IMR-90 (cell line): ENCODE measurements around the gene NUTM2B. TPM values are rescaled to one million over a fixed set of nuclear protein-coding genes. Genes with fewer than 3 reads are reported as not detected.
"Not testable (repeated sequence)": the region's sequence is repeated elsewhere in the genome, so short reads cannot be mapped to it uniquely, and the experiment has no call there.

ENCODE experiments used
- ATAC-seq: fragments of 200-7000 bp; cut with Tn5 transposase; 2 replicates; pipeline ENCODE4 v1.9.1; 2020; ENCODE audit warnings: low read depth, mild to moderate bottlenecking, moderate library complexity
- BruUV-seq: library from RNA; stranded (reverse); fragments of 400-500 nt; replicated peaks from 2 replicates; lab custom pipeline; 2021; lab: Mats Ljungman, UMichigan
- CTCF ChIA-PET: fragments of 300-600 bp; formaldehyde crosslinking; extraction: SDS; loops from one replicate; lab custom pipeline; 2021; ENCODE audit warnings: antibody characterized with exemption; lab: Yijun Ruan, JAX
- POLR2A ChIA-PET: fragments of 300-600 bp; sonication (Branson Sonifier 250); formaldehyde crosslinking; loops from one replicate; lab custom pipeline; 2022; ENCODE audit warnings: antibody characterized with exemption; ENCODE audit not compliant: unreplicated experiment; lab: Charles Lee
- DNase-seq: peaks from one replicate; pipeline ENCODE4 v3.0.0; 2013
- H2AFZ ChIP-seq: replicated peaks from 2 replicates; pipeline ENCODE3; 2013; ENCODE audit warnings: low read length, mild to moderate bottlenecking; ENCODE audit not compliant: poor library complexity
- H2AK5ac ChIP-seq: 2 replicates; pipeline ENCODE4 v1.6.1; 2013; ENCODE audit warnings: low read depth, low read length, inconsistent platforms
- H2AK9ac ChIP-seq: replicated peaks from 2 replicates; pipeline ENCODE3; 2013; ENCODE audit warnings: mild to moderate bottlenecking, low read depth, low read length, moderate library complexity; ENCODE audit not compliant: poor library complexity
- H2BK120ac ChIP-seq: 2 replicates; pipeline ENCODE4 v1.6.1; 2013; ENCODE audit warnings: low read depth, low read length, inconsistent platforms
- H2BK15ac ChIP-seq: 3 replicates; pipeline ENCODE4 v1.6.1; 2013; ENCODE audit warnings: low read depth, low read length, inconsistent platforms
- H2BK20ac ChIP-seq: 2 replicates; pipeline ENCODE4 v1.6.1; 2013; ENCODE audit warnings: low read depth, mild to moderate bottlenecking, inconsistent platforms, low read length, moderate library complexity
- H2BK5ac ChIP-seq: 2 replicates; pipeline ENCODE4 v1.6.1; 2013; ENCODE audit warnings: mild to moderate bottlenecking, low read depth, low read length, inconsistent platforms; ENCODE audit not compliant: poor library complexity, severe bottlenecking
- H3K14ac ChIP-seq: replicated peaks from 2 replicates; pipeline ENCODE4 v1.6.1; 2013; ENCODE audit warnings: low read depth, low read length, inconsistent platforms
- H3K18ac ChIP-seq: 2 replicates; pipeline ENCODE4 v1.6.1; 2013; ENCODE audit warnings: low read depth, low read length, control low read depth
- H3K23ac ChIP-seq: 2 replicates; pipeline ENCODE4 v1.6.1; 2013; ENCODE audit warnings: low read depth, low read length, inconsistent platforms
- H3K27ac ChIP-seq: 2 replicates; pipeline ENCODE4 v1.5.1; 2013; ENCODE audit warnings: mild to moderate bottlenecking, control low read depth, low read length; ENCODE audit not compliant: insufficient read depth
- H3K27me3 ChIP-seq: 2 replicates; pipeline ENCODE4 v1.6.1; 2013; ENCODE audit warnings: low read length; ENCODE audit not compliant: control insufficient read depth, insufficient read depth
- H3K36me3 ChIP-seq: 2 replicates; pipeline ENCODE4 v1.6.1; 2013; ENCODE audit warnings: low read length, mixed read lengths; ENCODE audit not compliant: control insufficient read depth, insufficient read depth
- H3K4ac ChIP-seq: 2 replicates; pipeline ENCODE4 v1.6.1; 2013; ENCODE audit warnings: low read depth, low read length, inconsistent platforms
- H3K4me1 ChIP-seq: 2 replicates; pipeline ENCODE4 v1.6.1; 2013; ENCODE audit warnings: low read length, mixed read lengths; ENCODE audit not compliant: control insufficient read depth, insufficient read depth
- H3K4me2 ChIP-seq: 2 replicates; pipeline ENCODE4 v1.6.1; 2013; ENCODE audit warnings: low read depth, mild to moderate bottlenecking, control low read depth, low read length, moderate library complexity
- H3K4me3 ChIP-seq: 2 replicates; pipeline ENCODE4 v1.5.1; 2013; ENCODE audit warnings: low read depth, mild to moderate bottlenecking, control low read depth, low read length, moderate library complexity; ENCODE audit not compliant: insufficient read depth
- H3K56ac ChIP-seq: 2 replicates; pipeline ENCODE4 v1.6.1; 2013; ENCODE audit warnings: low read length, inconsistent platforms; ENCODE audit not compliant: insufficient read depth; ENCODE audit errors: extremely low read depth
- H3K79me1 ChIP-seq, 2 experiments: 2 replicates each; pipeline ENCODE4 v1.6.1; 2013; ENCODE audit warnings: low read length in 2 of 2, inconsistent platforms in 1 of 2, low read depth in 1 of 2
- H3K9ac ChIP-seq: 2 replicates; pipeline ENCODE4 v1.6.1; 2013; ENCODE audit warnings: low read depth, low read length, control low read depth
- H3K9me1 ChIP-seq: 2 replicates; pipeline ENCODE4 v1.6.1; 2013; ENCODE audit warnings: low read length, inconsistent platforms; ENCODE audit not compliant: insufficient read depth
- H3K9me3 ChIP-seq: 2 replicates; pipeline ENCODE4 v1.6.1; 2013; ENCODE audit warnings: low read length; ENCODE audit not compliant: control insufficient read depth, insufficient read depth
- H4K20me1 ChIP-seq: 2 replicates; pipeline ENCODE4 v1.6.1; 2013; ENCODE audit warnings: low read length, inconsistent platforms; ENCODE audit not compliant: insufficient read depth
- H4K5ac ChIP-seq: 2 replicates; pipeline ENCODE4 v1.6.1; 2013; ENCODE audit warnings: mild to moderate bottlenecking, low read depth, low read length, control low read depth
- H4K8ac ChIP-seq, 2 experiments: 2 replicates each; pipeline ENCODE4 v1.6.1; 2013; ENCODE audit warnings: low read depth in 2 of 2, low read length in 2 of 2, control low read depth in 1 of 2, inconsistent platforms in 1 of 2
- H4K91ac ChIP-seq: 2 replicates; pipeline ENCODE4 v1.6.1; 2013; ENCODE audit warnings: low read depth, low read length, inconsistent platforms; ENCODE audit not compliant: insufficient read depth
- WGBS, 2 experiments: methylation state at CpG; one replicate each; pipeline versions ENCODE4 v1.1.5 to v1.1.7; 2013; ENCODE audit warnings: missing lambda C conversion rate in 2 of 2; ENCODE audit not compliant: insufficient read length in 1 of 2; ENCODE audit errors: extremely low coverage in 2 of 2; 5-methylcytosine and 5-hydroxymethylcytosine counted together
- dilution Hi-C: fragments of 300-500 bp; cut with HindIII; formaldehyde crosslinking; loops from one replicate; pipeline ENCODE4 v1.14.3; 2018; ENCODE audit warnings: low sequenced_read_pairs; ENCODE audit not compliant: unreplicated experiment
- in situ Hi-C: fragments of 300-500 bp; cut with MboI; formaldehyde crosslinking; loops from 3 replicates; pipeline ENCODE4 v1.14.3; 2019; ENCODE audit warnings: low sequenced_read_pairs, inconsistent platforms, mixed read lengths
- intact Hi-C: fragments of 100-400 bp; cut with micrococcal nuclease; formaldehyde crosslinking; loops from 2 replicates; pipeline ENCODE4 v1.10.0; 2022
- polyA plus RNA-seq, 3 experiments: library from polyadenylated mRNA; depleted of rRNA; stranded (reverse); fragments of >200 nt; gene quantifications; 2 replicates each; pipeline ENCODE4 v1.2.3, GENCODE V29; 2012; ENCODE audit warnings: low replicate concordance in 1 of 3
- total RNA-seq: library from RNA; depleted of rRNA; stranded (reverse); fragments of >200 nt; gene quantifications from 2 replicates; pipeline ENCODE4 v1.2.3, GENCODE V29; 2012

NUTM2B gene
- total and polyA plus RNA-seq, 2 of the 4 experiments (the other 2 are of a cell fraction), result 0.18 to 0.29 TPM

DNA sequence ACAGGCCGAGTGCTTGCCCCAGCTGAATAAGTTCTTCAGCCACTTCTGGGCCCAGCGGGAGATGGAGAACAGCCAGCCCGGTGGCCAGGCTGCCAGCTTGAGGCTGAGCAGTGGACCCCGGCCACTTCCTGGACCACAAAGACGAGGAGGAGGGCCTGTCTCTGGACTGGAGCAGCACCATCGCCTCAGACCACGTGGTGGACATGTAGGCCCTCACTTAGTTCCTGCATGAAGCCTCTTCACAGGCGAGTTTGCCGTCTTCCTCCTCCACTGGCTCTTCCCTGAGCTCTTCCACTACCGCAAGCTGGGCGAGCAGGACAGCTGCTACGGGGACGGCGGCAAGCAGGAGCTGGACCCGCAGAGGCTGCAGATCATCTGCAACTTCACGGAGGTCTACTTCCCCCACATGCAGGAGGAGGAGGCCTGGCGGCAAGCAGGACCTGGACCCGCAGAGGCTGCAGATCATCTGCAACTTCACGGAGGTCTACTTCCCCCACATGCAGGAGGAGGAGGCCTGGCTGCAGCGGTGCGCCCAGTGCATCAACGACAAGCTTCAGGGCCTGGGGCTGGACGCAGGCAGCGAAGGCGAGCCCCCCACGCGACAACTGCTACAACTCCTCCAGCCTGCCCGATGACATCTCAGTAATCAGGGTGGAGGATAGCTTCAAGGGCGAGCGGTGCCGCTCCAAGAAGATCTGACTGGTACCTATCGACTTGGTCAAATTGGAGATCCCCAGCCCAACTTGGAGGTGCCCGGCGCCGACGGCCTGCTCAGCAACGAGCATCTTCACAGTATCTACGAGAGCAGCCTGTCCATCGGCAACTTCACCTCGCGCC, 18.9 kb upstream of the NUTM2B start:
- in situ Hi-C loops, H3K14ac ChIP-seq, CTCF ChIA-PET, H2BK20ac ChIP-seq, H3K79me1 ChIP-seq, H3K18ac ChIP-seq, POLR2A ChIA-PET, H3K23ac ChIP-seq, H3K56ac ChIP-seq, DNase-seq, BruUV-seq, H4K8ac ChIP-seq, H3K4ac ChIP-seq, H3K27ac ChIP-seq, H4K91ac ChIP-seq, H3K4me3 ChIP-seq, H3K4me2 ChIP-seq, dilution Hi-C loops, H2AK5ac ChIP-seq, intact Hi-C loops, H2BK15ac ChIP-seq, H3K9me3 ChIP-seq, H3K27me3 ChIP-seq, ATAC-seq, H3K4me1 ChIP-seq, H2BK120ac ChIP-seq, H2BK5ac ChIP-seq, H2AFZ ChIP-seq, H3K9me1 ChIP-seq, H2AK9ac ChIP-seq, H4K20me1 ChIP-seq, H4K5ac ChIP-seq, H3K9ac ChIP-seq: not testable (repeated sequence)
- H3K36me3 ChIP-seq, result peaks cover 14% of the 10 kb centered on the region
- 99% methylated on average over 20 of the region's 41 CpGs; no CpG with 5 or more reads in 1 of the 2 experiments for WGBS, 2 experiments
